ENCODE data around the gene NT5DC2.
"Not testable (repeated sequence)": the region's sequence is repeated elsewhere in the genome, so short reads cannot be mapped to it uniquely, and the experiment has no call there.

The NT5DC2 gene

GRCh38 chr3:52537726-52538421, 4.2 kb upstream of the NT5DC2 start:
- in situ Hi-C loops (cut with MboI; ENCODE audit: low sequenced_read_pairs): no loop called here

GRCh38 chr3:52537165-52537620, 3.5 kb upstream of the NT5DC2 start:
- in situ Hi-C loops (cut with MboI; ENCODE audit: low sequenced_read_pairs): no loop called here

GRCh38 chr3:52536369-52537164, 2.9 kb upstream of the NT5DC2 start, which contains the start of gene UQCC5:
Gene UQCC5 (plus strand): TSS chr3:52536605. CDS start chr3:52536756, 151 bp downstream.
- in situ Hi-C loops (cut with MboI; ENCODE audit: low sequenced_read_pairs): no loop called here

GRCh38 chr3:52536112-52536368, 2.4 kb upstream of the NT5DC2 start:
- in situ Hi-C loops (cut with MboI; ENCODE audit: low sequenced_read_pairs): no loop called here

GRCh38 chr3:52535411-52536111, 1.9 kb upstream of the NT5DC2 start:
- in situ Hi-C loops (cut with MboI; ENCODE audit: low sequenced_read_pairs): no loop called here

- in situ Hi-C loops (cut with MboI; ENCODE audit: low sequenced_read_pairs): no loop called here
Measured at GRCh38 chr3:52534281-52535183, 875 bp upstream of the NT5DC2 start.

GRCh38 chr3:52532838-52533622, 627 bp downstream of the NT5DC2 start:
- in situ Hi-C loops (cut with MboI; ENCODE audit: low sequenced_read_pairs): no loop called here

GRCh38 chr3:52532517-52532837, 1.2 kb downstream of the NT5DC2 start:
- in situ Hi-C loops (cut with MboI; ENCODE audit: low sequenced_read_pairs): no loop called here

GRCh38 chr3:52531860-52532516, 1.7 kb downstream of the NT5DC2 start:
- in situ Hi-C loops (cut with MboI; ENCODE audit: low sequenced_read_pairs): no loop called here

- in situ Hi-C loops (cut with MboI; ENCODE audit: low sequenced_read_pairs): no loop called here
Measured at GRCh38 chr3:52530918-52531826, 2.5 kb downstream of the NT5DC2 start.

- in situ Hi-C loops (cut with MboI; ENCODE audit: low sequenced_read_pairs): no loop called here
Measured at GRCh38 chr3:52529376-52530333, 4.0 kb downstream of the NT5DC2 start.

- in situ Hi-C loops (cut with MboI; ENCODE audit: low sequenced_read_pairs): no loop called here
Measured at GRCh38 chr3:52528586-52529375, 4.9 kb downstream of the NT5DC2 start.

GRCh38 chr3:52527732-52528585, 5.7 kb downstream of the NT5DC2 start:
- in situ Hi-C loops (cut with MboI; ENCODE audit: low sequenced_read_pairs): no loop called here

- in situ Hi-C loops (cut with MboI; ENCODE audit: low sequenced_read_pairs): no loop called here
Measured at GRCh38 chr3:52527039-52527731, 6.5 kb downstream of the NT5DC2 start.

- in situ Hi-C loops (cut with MboI; ENCODE audit: low sequenced_read_pairs): not testable (repeated sequence)
Measured at GRCh38 chr3:52526671-52527038, 7.0 kb downstream of the NT5DC2 start.
